Upper lobe of left lung (tissue), 6 donors: Measurements from ENCODE around the gene PML. TPM values are rescaled to one million over a fixed set of nuclear protein-coding genes. Genes with fewer than 3 reads are reported as not detected.
A peak's percentile ranks its signal among the peaks of the same experiment; 100 is the strongest.
"Not testable (repeated sequence)": the region's sequence is repeated elsewhere in the genome, so short reads cannot be mapped to it uniquely, and the experiment has no call there.

Experiments used
- ATAC-seq, 2 donors: fragments of 200-7000 bp; cut with Tn5 transposase; one replicate each; pipeline ENCODE4 v1.9.1; 2022; ENCODE audit warnings: mild to moderate bottlenecking in 2 of 2, moderate library complexity in 2 of 2; ENCODE audit not compliant: low FRiP score in 2 of 2
- DNase-seq, 2 donors: peaks; one replicate each; pipeline ENCODE4 v3.0.0-alpha.2; 2019 to 2020
- H3K27ac ChIP-seq, 4 donors: fragments of 200-600 bp; sonication (generic); one replicate each; pipeline ENCODE4 v1.5.1; 2016 to 2019
- H3K27me3 ChIP-seq, 4 donors: fragments of 200-600 bp; sonication (generic); one replicate each; pipeline ENCODE4 v1.5.1; 2017 to 2019
- H3K36me3 ChIP-seq, 4 donors: fragments of 200-600 bp; sonication (generic); one replicate each; pipeline ENCODE4 v1.5.1; 2016 to 2019
- H3K4me1 ChIP-seq, 4 donors: fragments of 200-600 bp; sonication (generic); one replicate each; pipeline ENCODE4 v1.5.1; 2018 to 2019
- H3K4me3 ChIP-seq, 4 donors: fragments of 200-600 bp; sonication (generic); one replicate each; pipeline ENCODE4 v1.5.1; 2017 to 2019; ENCODE audit warnings: mild to moderate bottlenecking in 2 of 4, moderate library complexity in 1 of 4
- H3K9me3 ChIP-seq, 4 donors: fragments of 200-600 bp; sonication (generic); one replicate each; pipeline ENCODE4 v1.5.1; 2018 to 2019
- EP300 ChIP-seq, 4 donors: sonication (generic); formaldehyde crosslinking; IDR thresholded peaks; one replicate each; pipeline ENCODE4 v1.5.1; 2017; ENCODE audit warnings: antibody characterized with exemption in 4 of 4, control low read depth in 2 of 4
- POLR2A ChIP-seq, 4 donors: fragments of 450-650 bp; IDR thresholded peaks; one replicate each; pipeline ENCODE4 v1.5.1; 2016 to 2017; ENCODE audit warnings: antibody characterized with exemption in 4 of 4, mild to moderate bottlenecking in 2 of 4
- POLR2AphosphoS5 ChIP-seq, 2 donors: sonication (generic); formaldehyde crosslinking; IDR thresholded peaks; one replicate each; pipeline ENCODE4 v1.5.1; 2017; ENCODE audit warnings: antibody characterized with exemption in 2 of 2
- WGBS, 2 donors: methylation state at CpG; one replicate each; pipeline ENCODE4 v1.1.5; 2017 to 2018; 5-methylcytosine and 5-hydroxymethylcytosine counted together
- total RNA-seq, 6 donors: library from RNA; depleted of rRNA in 4 of 6; stranded (reverse); fragments of >200 nt in 4 of 6; gene quantifications; one replicate each; pipeline versions ENCODE4 v1.1.0 to v1.2.1, GENCODE V29; 2016 to 2021
- TF ChIP-seq, protein P1 (sequence below), 6 experiments: fragments of 450-650 bp in 4 of 6; fragments of 200-600 bp in 2 of 6; sonication (generic) in 2 of 6; IDR thresholded peaks; one replicate each; pipeline ENCODE4 v1.5.1; 2016 to 2019; ENCODE audit warnings: antibody characterized with exemption in 6 of 6
- donor health status: DM: no; HTN: no; CAD: no; lungs with moderate emphysema.
- donor health status: DM: no; HTN: yes; CAD: no; lungs with severe emphysema.

The PML gene
- total RNA-seq, 6 donors from 2014 or later, result 63.1 to 247 (median 92.9) TPM

DNA sequence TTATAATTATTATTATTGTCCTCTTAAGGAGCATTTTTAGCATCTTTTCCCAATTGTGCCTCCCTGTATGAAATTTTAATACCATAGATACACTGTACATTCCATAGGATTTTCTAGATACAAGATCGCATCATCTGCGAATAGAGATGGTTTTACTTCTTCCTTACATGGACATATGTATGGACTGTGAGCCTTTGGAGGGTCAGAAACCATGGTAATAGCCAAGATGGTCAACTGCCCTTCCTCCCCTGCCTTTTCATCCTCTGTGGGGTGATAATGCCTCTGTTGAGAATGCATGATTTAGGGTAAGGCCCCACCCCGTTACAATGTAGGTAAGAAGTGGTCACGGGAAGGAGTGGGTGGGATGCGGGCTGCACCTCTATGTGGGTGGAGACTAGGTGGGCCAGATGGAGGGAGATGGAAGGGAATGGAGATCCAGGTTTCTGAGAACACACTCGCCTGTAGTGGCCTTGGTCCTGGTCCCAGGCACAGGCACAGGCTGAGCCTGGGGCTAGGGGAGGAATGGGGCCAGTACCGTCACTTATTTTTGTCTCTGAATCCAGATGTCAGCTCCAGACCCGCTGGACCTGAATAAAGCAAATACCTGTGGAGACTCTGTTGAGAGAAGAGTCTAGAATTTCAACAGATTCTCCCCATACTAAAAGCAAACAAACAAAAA is 56.2 kb downstream of the PML start:
- Histone ChIP-seq H3K4me1 (peaks cover 36 to 61% (median 46%) of the 10 kb centered on the region in 4 donors), H3K27me3 (no peaks in the 10 kb centered on the region), H3K9me3 (no peaks in the 10 kb centered on the region), H3K36me3 (no peaks in the 10 kb centered on the region), H3K4me3 (no peak overlapping the region), H3K27ac (peak overlapping the region; percentile 66 to 88 (median 78))
- DNase-seq, result no peak
- TF ChIP-seq, protein P1, sequence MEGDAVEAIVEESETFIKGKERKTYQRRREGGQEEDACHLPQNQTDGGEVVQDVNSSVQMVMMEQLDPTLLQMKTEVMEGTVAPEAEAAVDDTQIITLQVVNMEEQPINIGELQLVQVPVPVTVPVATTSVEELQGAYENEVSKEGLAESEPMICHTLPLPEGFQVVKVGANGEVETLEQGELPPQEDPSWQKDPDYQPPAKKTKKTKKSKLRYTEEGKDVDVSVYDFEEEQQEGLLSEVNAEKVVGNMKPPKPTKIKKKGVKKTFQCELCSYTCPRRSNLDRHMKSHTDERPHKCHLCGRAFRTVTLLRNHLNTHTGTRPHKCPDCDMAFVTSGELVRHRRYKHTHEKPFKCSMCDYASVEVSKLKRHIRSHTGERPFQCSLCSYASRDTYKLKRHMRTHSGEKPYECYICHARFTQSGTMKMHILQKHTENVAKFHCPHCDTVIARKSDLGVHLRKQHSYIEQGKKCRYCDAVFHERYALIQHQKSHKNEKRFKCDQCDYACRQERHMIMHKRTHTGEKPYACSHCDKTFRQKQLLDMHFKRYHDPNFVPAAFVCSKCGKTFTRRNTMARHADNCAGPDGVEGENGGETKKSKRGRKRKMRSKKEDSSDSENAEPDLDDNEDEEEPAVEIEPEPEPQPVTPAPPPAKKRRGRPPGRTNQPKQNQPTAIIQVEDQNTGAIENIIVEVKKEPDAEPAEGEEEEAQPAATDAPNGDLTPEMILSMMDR (IDR thresholded peaks at IDR 0.05), result no peak
- TF ChIP-seq POLR2A (IDR thresholded peaks at IDR 0.05), result no peak
- TF ChIP-seq EP300 (IDR thresholded peaks at IDR 0.05), result no peak
- no peak for TF ChIP-seq POLR2AphosphoS5 (IDR thresholded peaks at IDR 0.05)
- WGBS, 2 donors, result 82 to 84% methylated on average over 8 of the region's 8 CpGs
- ATAC-seq, result peak in 1 of 2 donors; percentile 46

DNA sequence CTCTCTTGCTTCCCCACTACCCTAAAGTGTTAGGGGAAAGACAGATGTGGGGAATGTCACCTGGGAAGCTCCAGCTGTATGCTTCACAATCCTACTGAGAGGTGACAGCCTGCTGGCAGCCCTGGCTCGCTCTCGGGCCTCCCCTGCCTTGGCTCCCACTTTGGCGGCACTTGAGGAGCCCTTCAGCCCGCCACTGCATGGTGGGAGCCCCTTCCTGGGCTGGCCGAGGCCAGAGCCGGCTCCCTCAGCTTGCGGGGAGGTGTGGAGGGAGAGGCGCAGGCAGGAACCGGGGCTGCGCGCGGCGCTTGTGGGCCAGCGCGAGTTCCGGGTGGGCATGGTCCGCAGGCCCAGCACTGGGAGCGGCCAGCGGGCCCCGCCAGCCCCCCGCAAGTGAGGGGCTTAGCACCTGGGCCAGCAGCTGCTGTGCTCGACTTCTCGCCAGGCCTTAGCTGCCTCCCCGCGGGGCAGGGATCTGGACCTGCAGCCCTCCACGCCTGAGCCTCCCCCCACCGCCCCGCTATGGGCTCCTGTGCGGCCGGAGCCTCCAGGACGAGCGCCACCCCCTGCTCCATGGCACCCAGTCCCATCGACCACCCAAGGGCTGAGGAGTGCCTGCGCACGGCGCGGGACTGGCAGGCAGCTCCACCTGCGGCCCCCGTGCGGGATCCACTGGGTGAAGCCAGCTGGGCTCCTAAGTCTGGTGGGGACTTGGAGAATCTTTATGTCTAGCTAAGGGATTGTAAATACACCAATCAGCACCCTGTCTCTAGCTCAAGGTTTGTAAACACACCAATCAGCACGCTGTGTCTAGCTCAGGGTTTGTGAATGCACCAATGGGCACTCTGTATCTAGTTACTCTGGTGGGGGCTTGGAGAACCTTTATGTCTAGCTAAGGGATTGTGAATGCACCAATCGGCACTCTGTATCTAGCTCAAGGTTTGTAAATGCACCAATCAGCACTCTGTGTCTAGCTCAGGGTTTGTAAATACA is 58.0 kb downstream of the PML start:
- H3K36me3 ChIP-seq, H3K9me3 ChIP-seq, ATAC-seq, H3K27me3 ChIP-seq, H3K4me3 ChIP-seq: not testable (repeated sequence)
- 92 to 96% methylated on average over 2 to 38 of the region's 42 CpGs for WGBS, 2 donors
- peak overlapping the region in 3 of 4 donors; percentile 56 to 88 (median 77) for H3K27ac ChIP-seq
- peak in 1 of 2 donors; percentile 78 for DNase-seq
- H3K4me1 ChIP-seq, result peaks cover 35 to 59% (median 45%) of the 10 kb centered on the region in 4 donors

DNA sequence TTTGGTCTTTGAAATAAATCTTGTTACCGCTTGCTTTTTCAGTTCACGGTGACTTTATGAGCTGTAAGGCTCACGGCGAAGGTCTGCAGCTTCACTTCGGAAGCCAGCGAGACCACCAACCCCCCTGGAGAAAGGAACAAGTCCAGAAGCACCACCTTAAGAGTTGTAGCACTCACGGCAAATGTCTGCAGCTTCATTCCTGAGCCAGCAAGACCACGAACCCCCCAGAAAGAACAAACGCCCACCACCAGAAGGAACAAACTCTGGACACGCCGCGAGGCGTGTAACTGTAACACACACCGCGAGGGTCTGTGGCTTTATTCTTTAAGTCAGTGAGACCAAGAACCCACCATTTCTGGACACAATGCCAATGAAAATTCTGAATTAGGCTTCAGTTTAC is 59.0 kb downstream of the PML start:
- TF ChIP-seq POLR2A (IDR thresholded peaks at IDR 0.05) (no peak), POLR2AphosphoS5 (IDR thresholded peaks at IDR 0.05) (no peak), EP300 (IDR thresholded peaks at IDR 0.05) (no peak)
- TF ChIP-seq, protein P1 (IDR thresholded peaks at IDR 0.05), result no peak
- Histone ChIP-seq H3K27ac (peak overlapping the region in 2 of 4 donors; percentile 42 to 44), H3K4me1 (peaks cover 28 to 50% (median 36%) of the 10 kb centered on the region in 4 donors), H3K4me3 (no peak overlapping the region), H3K9me3 (no peaks in the 10 kb centered on the region), H3K36me3 (peaks cover 0 to 3% (median 0%) of the 10 kb centered on the region in 4 donors), H3K27me3 (no peaks in the 10 kb centered on the region)
- DNase-seq, result no peak
- WGBS, 2 donors, result 80 to 89% methylated on average over 14 to 15 of the region's 15 CpGs
- ATAC-seq, result no peak

DNA sequence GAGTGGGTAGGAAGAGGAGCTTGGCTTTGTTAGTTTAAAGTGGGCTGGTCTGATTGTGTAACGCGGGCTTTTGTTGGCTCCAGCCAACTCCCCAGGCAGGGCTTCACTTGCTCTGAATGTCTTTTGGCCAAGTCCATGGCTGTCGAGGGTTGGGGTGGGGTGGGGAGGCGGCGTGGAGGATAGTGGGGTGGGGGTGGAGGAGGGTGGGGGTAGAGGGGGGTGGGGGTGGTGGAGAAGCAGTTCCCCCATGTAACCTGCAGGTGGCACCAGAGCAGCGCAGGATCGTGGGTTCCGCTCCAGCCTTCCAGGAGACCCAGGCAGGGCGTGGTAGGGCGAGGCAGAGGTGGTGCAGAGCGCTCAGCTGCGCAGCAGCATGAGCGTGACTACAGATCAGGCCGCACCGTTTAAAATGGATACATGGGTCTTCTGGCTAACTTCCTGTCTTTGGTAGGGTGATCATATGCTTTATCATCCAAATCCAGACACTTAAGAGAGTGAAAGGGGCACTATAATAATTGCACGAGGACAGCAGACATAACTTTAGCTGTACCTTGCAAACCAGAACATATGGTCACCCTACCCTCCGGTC is 59.5 kb downstream of the PML start:
- DNase-seq, result peak; percentile 78 to 85

More for the DNA sequence above, 59.5 kb downstream of the PML start:
- Histone ChIP-seq H3K4me1 (peaks cover 28 to 44% (median 33%) of the 10 kb centered on the region in 4 donors), H3K27me3 (no peaks in the 10 kb centered on the region), H3K9me3 (no peaks in the 10 kb centered on the region), H3K27ac (peak overlapping the region in 2 of 4 donors; percentile 42 to 44), H3K4me3 (peak overlapping the region in 1 of 4 donors; percentile 19), H3K36me3 (peaks cover 0 to 3% (median 0%) of the 10 kb centered on the region in 4 donors)
- TF ChIP-seq, protein P1 (IDR thresholded peaks at IDR 0.05), result peak; percentile 23 to 86 (median 50)
- TF ChIP-seq POLR2A (IDR thresholded peaks at IDR 0.05) (no peak), EP300 (IDR thresholded peaks at IDR 0.05) (no peak), POLR2AphosphoS5 (IDR thresholded peaks at IDR 0.05) (no peak)
- WGBS, 2 donors, result 10 to 24% methylated on average over 7 to 17 of the region's 17 CpGs
- peak; percentile 88 to 91 for ATAC-seq
